ENCODE measurements around the gene BEGAIN. TPM values are rescaled to one million over a fixed set of nuclear protein-coding genes. Genes with fewer than 3 reads are reported as not detected.

BEGAIN gene
- total RNA-seq, 1 donor from 2014 or later: 7.0 TPM

GRCh38 chr14:100554696-100555320 lies 32.4 kb downstream of the BEGAIN start:
- H3K27ac Mint-ChIP-seq (ENCODE audit: unreplicated experiment): no peak overlapping the region
- peaks cover 13% of the 10 kb centered on the region for H3K9me3 Mint-ChIP-seq (ENCODE audit: unreplicated experiment)

DNA sequence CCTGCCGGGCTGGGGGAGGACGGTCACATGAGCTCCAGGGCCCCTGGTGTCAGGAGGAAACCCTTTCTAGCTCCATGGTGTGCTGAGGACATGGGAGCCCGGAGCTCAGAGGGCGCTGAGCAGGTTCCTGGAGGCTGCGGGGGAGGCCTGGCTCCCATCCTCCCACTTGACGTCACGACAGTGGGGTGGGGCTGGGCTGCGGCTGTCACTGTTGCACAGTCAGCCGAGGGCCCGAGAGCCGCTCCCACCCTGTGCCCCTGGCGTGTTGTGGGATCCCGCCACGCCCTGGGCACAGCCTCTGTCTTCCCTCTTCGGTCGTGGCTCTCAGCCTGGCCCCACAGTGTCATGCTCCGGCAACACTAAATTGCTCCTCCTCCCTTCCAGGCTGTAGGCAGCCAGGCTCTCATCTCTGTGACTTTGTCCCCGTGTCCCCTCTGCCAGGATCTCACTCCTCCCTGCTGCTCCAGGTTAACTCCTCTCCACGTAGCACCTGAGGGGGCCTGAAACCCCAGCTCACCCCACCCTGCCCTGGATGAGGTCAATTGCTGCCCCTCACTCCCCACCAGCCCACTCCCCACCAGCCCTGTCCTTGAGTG lies 33.0 kb downstream of the BEGAIN start:
- Mint-ChIP-seq H3K27ac (ENCODE audit: unreplicated experiment) (no peak overlapping the region), H3K36me3 (ENCODE audit: unreplicated experiment) (no peaks in the 10 kb centered on the region), H3K9me3 (ENCODE audit: unreplicated experiment) (peaks cover 13% of the 10 kb centered on the region), H3K4me1 (ENCODE audit: low read depth, unreplicated experiment) (peaks cover 10% of the 10 kb centered on the region), H3K27me3 (ENCODE audit: unreplicated experiment) (peaks cover 5% of the 10 kb centered on the region), H3K4me3 (ENCODE audit: unreplicated experiment) (no peak overlapping the region)
- no peak for DNase-seq
- TF ChIP-seq CTCF (IDR thresholded peaks at IDR 0.05; ENCODE audit: partially characterized antibody, unreplicated experiment): no peak

More at GRCh38 chr14:100554696-100555320, 32.4 kb downstream of the BEGAIN start:
- peaks cover 5% of the 10 kb centered on the region for H3K27me3 Mint-ChIP-seq (ENCODE audit: unreplicated experiment)
- no peaks in the 10 kb centered on the region for H3K36me3 Mint-ChIP-seq (ENCODE audit: unreplicated experiment)
- DNase-seq: no peak
- no peak for TF ChIP-seq CTCF (IDR thresholded peaks at IDR 0.05; ENCODE audit: partially characterized antibody, unreplicated experiment)
- H3K4me3 Mint-ChIP-seq (ENCODE audit: unreplicated experiment): no peak overlapping the region
- H3K4me1 Mint-ChIP-seq (ENCODE audit: low read depth, unreplicated experiment): peaks cover 12% of the 10 kb centered on the region

DNA sequence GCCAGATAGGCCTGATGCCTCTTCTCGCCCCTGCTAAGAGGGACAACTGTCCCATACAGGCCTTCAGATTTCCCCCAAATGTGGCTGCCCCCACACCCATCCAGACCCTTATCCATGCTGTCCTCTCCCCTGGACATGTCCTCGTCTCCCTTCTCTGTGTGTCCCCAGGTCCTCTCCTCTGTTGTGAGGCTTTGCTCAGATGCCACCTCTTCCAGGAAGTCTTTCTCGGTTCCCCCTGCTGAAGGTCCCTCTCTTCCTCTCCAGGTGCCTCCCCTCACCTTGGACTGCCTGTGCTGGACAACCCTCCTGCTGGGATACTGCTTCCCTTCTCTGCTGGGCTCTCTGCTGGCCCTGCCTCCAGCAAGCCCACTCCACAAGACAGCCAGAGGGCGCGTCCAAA lies 33.7 kb downstream of the BEGAIN start:
- peaks cover 13% of the 10 kb centered on the region for H3K9me3 Mint-ChIP-seq (ENCODE audit: unreplicated experiment)
- no peak for TF ChIP-seq CTCF (IDR thresholded peaks at IDR 0.05; ENCODE audit: partially characterized antibody, unreplicated experiment)
- no peaks in the 10 kb centered on the region for H3K36me3 Mint-ChIP-seq (ENCODE audit: unreplicated experiment)
- peaks cover 3% of the 10 kb centered on the region for H3K27me3 Mint-ChIP-seq (ENCODE audit: unreplicated experiment)
- H3K27ac Mint-ChIP-seq (ENCODE audit: unreplicated experiment): no peak overlapping the region
- no peak for DNase-seq
- peaks cover 10% of the 10 kb centered on the region for H3K4me1 Mint-ChIP-seq (ENCODE audit: low read depth, unreplicated experiment)
- no peak overlapping the region for H3K4me3 Mint-ChIP-seq (ENCODE audit: unreplicated experiment)

DNA sequence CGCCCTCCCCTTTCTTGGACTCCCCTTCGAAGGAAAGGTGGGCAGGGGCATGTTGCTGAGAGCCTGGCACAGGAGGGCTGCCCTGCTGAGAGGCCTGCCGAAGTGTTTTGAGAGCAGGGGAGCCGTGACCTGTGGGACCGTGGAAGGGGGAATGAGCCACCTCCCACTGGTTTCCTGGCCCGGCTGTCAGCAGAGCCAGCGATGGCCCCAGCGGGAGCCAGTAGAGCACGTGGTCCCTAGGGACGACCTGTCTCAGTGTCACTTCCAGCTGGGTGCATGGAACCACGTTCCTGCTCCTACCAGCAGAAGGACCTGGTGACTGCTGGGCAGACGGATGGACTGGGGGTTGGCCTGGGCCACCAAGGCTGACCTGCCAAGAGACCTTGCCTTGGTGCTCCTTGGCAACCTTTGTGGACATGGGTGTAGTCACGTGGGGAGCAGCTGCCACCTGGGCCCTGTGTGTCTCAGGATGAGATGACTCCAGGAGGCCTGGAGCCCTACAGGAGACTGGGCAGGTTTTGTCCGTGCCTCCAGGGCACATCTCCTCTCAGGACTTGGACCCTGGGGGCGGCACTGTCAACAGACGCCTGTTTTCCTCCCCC lies 34.6 kb downstream of the BEGAIN start:
- TF ChIP-seq CTCF (IDR thresholded peaks at IDR 0.05; ENCODE audit: partially characterized antibody, unreplicated experiment): no peak
- Mint-ChIP-seq H3K36me3 (ENCODE audit: unreplicated experiment) (no peaks in the 10 kb centered on the region), H3K27ac (ENCODE audit: unreplicated experiment) (no peak overlapping the region), H3K4me3 (ENCODE audit: unreplicated experiment) (no peak overlapping the region), H3K27me3 (ENCODE audit: unreplicated experiment) (peaks cover 1% of the 10 kb centered on the region), H3K9me3 (ENCODE audit: unreplicated experiment) (peaks cover 7% of the 10 kb centered on the region), H3K4me1 (ENCODE audit: low read depth, unreplicated experiment) (peaks cover 5% of the 10 kb centered on the region)
- no peak for DNase-seq

GRCh38 chr14:100551056-100551455 lies 36.2 kb downstream of the BEGAIN start:
- H3K27me3 Mint-ChIP-seq (ENCODE audit: unreplicated experiment): peaks cover 1% of the 10 kb centered on the region
- H3K36me3 Mint-ChIP-seq (ENCODE audit: unreplicated experiment): no peaks in the 10 kb centered on the region
- no peak overlapping the region for H3K27ac Mint-ChIP-seq (ENCODE audit: unreplicated experiment)
- peaks cover 7% of the 10 kb centered on the region for H3K9me3 Mint-ChIP-seq (ENCODE audit: unreplicated experiment)
- no peak for DNase-seq
- peaks cover 5% of the 10 kb centered on the region for H3K4me1 Mint-ChIP-seq (ENCODE audit: low read depth, unreplicated experiment)
- H3K4me3 Mint-ChIP-seq (ENCODE audit: unreplicated experiment): no peak overlapping the region
- TF ChIP-seq CTCF (IDR thresholded peaks at IDR 0.05; ENCODE audit: partially characterized antibody, unreplicated experiment): no peak
